Thymus (tissue), 11 donors: ENCODE results near the gene RPS6KC1. TPM values are rescaled to one million over a fixed set of nuclear protein-coding genes. Genes with fewer than 3 reads are reported as not detected.
A peak's percentile ranks its signal among the peaks of the same experiment; 100 is the strongest.

ENCODE experiments used
- DNase-seq, 9 donors: peaks; one replicate each; pipeline ENCODE4 v3.0.0-alpha.2; 2013; ENCODE audit warnings: low spot score in 9 of 9, low read depth in 6 of 9, missing footprints in 1 of 9
- H3K27ac ChIP-seq, 2 donors: one replicate each; pipeline ENCODE4 v1.5.1; 2013; ENCODE audit warnings: control low read depth in 1 of 2, low read depth in 1 of 2, low read length in 1 of 2, mild to moderate bottlenecking in 1 of 2, moderate library complexity in 1 of 2
- H3K27me3 ChIP-seq, 2 donors: one replicate each; pipeline ENCODE4 v1.5.1; 2013; ENCODE audit warnings: low read length in 1 of 2; ENCODE audit not compliant: control insufficient read depth in 2 of 2, insufficient read depth in 1 of 2
- H3K36me3 ChIP-seq, 2 donors: one replicate each; pipeline ENCODE4 v1.5.1; 2013; ENCODE audit warnings: low read length in 1 of 2, mild to moderate bottlenecking in 1 of 2, moderate library complexity in 1 of 2; ENCODE audit not compliant: control insufficient read depth in 2 of 2, insufficient read depth in 2 of 2
- H3K4me1 ChIP-seq, 2 donors: one replicate each; pipeline ENCODE4 v1.5.1; 2013; ENCODE audit warnings: low read length in 2 of 2; ENCODE audit not compliant: control insufficient read depth in 2 of 2, insufficient read depth in 2 of 2
- H3K4me3 ChIP-seq, 2 donors: one replicate each; pipeline ENCODE4 v1.5.1; 2013; ENCODE audit warnings: low read length in 2 of 2, control low read depth in 1 of 2, mild to moderate bottlenecking in 1 of 2
- H3K9me3 ChIP-seq, 2 donors: one replicate each; pipeline ENCODE4 v1.5.1; 2013; ENCODE audit warnings: low read length in 1 of 2, mild to moderate bottlenecking in 1 of 2; ENCODE audit not compliant: control insufficient read depth in 2 of 2, insufficient read depth in 1 of 2
- WGBS: extraction: QIAGEN DNeasy Blood & Tissue Kit; methylation state at CpG from one replicate; pipeline ENCODE4 v1.1.7; 2013; 5-methylcytosine and 5-hydroxymethylcytosine counted together
- polyA plus RNA-seq: library from polyadenylated mRNA; stranded (reverse); fragments of 200-250 nt; gene quantifications from one replicate; pipeline ENCODE4 v1.2.3, GENCODE V29; 2013
- total RNA-seq: library from RNA; stranded (reverse); fragments of 120-200 nt; gene quantifications from one replicate; pipeline ENCODE4 v1.2.4, GENCODE V29; 2013
- donor health status: healthy.

Gene RPS6KC1
- total and polyA plus RNA-seq, 2 donors, result 7.2 to 8.8 TPM

DNA sequence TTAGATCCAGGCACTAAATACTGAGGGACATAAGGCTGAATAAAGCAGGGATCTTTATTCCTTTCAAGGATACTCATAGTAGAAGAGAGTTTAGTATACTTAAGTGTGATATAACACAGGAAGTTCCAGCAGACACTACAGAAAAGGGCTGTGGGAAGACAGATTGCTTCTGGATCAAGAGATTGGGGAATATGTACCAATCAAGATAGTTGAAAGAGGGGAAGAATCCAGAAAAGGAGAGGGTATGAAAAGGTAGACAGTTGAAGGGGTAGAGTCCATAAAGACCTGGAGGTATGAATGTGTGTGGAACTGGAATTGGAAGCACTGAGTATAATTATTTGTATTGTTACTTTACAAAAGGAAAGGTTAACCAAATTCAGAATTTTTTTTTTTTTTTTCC is 2.4 kb downstream of the RPS6KC1 start:
- peaks cover 0 to 5% of the 10 kb centered on the region in 2 donors for H3K9me3 ChIP-seq
- H3K27ac ChIP-seq, result no peak overlapping the region
- H3K27me3 ChIP-seq, result peaks cover 0 to 3% of the 10 kb centered on the region in 2 donors
- H3K36me3 ChIP-seq, result no peaks in the 10 kb centered on the region
- no peak for DNase-seq
- H3K4me3 ChIP-seq, result no peak overlapping the region
- H3K4me1 ChIP-seq, result peaks cover 6 to 12% of the 10 kb centered on the region in 2 donors

DNA sequence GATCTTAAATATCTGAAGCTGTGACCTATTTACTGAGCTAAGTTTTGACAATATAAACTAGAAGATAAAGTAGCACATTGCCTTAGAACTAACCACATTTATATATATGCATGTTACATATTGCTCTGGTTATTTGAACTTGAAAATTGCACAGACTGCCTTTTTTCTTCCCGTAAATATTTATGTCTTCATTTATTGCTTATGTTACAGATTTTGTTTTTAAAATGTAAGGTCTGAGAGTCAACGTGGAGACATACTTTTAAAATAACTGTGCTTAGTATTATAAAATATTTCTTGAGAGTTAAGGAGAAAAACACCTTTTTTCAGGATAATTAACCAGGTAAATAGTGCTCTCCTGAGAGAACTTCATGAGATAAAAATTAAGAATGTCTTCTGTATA is 3.1 kb downstream of the RPS6KC1 start:
- Histone ChIP-seq H3K9me3 (peaks cover 0 to 5% of the 10 kb centered on the region in 2 donors), H3K4me3 (no peak overlapping the region), H3K27ac (no peak overlapping the region), H3K27me3 (peaks cover 0 to 2% of the 10 kb centered on the region in 2 donors), H3K4me1 (peaks cover 6 to 12% of the 10 kb centered on the region in 2 donors), H3K36me3 (no peaks in the 10 kb centered on the region)
- no peak for DNase-seq
- 97% methylated on average over 2 of the region's 2 CpGs for WGBS

DNA sequence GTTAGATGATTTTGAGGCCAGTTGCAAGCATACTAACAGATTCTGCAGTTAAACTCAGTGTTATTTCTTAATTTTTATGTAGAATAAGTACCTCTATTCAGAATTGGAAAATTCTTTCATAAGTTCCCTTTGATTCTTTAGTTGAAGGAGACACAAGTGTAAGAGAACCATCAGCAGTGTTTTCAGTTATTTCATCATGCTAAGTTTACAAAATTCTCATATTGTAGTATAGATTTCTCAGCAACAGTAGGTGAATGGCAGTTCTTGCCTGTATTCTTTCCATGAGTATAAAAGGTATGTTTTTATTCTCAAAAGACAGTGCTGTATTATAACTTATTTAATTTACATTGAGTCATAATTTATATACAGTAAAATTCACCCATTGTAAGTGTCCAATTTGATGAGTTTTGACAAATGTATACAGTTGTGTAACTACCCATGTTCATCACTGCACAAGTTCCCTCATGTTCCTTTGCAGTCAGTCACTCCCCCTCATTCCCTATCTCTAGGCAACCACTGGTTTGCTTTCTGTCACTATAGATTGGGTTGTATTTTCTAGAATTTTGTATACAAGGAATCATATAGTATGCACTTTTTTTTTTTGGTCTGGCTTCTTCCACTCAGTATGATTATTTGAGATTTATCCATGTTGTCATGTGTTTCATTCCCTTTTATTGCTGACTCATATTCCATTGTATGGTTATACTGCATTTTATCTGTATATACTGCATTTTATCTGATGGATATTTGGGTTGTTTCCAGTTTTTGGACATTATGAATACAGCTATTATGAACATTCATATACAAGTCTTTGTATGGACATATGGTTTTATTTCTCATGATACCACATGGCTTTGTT is 3.9 kb downstream of the RPS6KC1 start:
- Histone ChIP-seq H3K27me3 (no peaks in the 10 kb centered on the region), H3K27ac (no peak overlapping the region), H3K4me3 (no peak overlapping the region), H3K4me1 (peaks cover 6 to 12% of the 10 kb centered on the region in 2 donors), H3K36me3 (no peaks in the 10 kb centered on the region), H3K9me3 (peaks cover 0 to 5% of the 10 kb centered on the region in 2 donors)
- no peak for DNase-seq

DNA sequence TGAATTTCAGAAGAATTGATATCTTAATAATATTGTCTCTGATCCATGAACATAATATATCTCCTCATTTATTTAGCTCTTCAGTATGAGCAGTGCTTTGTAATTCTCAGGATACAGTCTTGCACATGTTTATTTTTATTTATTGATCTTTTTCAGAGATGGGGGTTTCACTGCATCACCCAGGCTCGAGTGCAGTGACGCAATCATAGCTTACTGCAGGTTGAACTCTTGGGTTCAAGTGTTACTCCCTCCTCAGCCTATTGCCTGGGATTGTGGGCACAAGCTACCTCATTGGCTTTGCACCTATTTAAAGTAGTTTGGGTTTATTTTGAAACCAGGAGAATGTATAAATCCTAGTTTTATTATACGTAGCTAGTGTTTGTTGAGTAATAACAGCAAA is 4.7 kb downstream of the RPS6KC1 start:
- 95% methylated on average over 3 of the region's 3 CpGs for WGBS
- peaks cover 5 to 9% of the 10 kb centered on the region in 2 donors for H3K4me1 ChIP-seq

DNA sequence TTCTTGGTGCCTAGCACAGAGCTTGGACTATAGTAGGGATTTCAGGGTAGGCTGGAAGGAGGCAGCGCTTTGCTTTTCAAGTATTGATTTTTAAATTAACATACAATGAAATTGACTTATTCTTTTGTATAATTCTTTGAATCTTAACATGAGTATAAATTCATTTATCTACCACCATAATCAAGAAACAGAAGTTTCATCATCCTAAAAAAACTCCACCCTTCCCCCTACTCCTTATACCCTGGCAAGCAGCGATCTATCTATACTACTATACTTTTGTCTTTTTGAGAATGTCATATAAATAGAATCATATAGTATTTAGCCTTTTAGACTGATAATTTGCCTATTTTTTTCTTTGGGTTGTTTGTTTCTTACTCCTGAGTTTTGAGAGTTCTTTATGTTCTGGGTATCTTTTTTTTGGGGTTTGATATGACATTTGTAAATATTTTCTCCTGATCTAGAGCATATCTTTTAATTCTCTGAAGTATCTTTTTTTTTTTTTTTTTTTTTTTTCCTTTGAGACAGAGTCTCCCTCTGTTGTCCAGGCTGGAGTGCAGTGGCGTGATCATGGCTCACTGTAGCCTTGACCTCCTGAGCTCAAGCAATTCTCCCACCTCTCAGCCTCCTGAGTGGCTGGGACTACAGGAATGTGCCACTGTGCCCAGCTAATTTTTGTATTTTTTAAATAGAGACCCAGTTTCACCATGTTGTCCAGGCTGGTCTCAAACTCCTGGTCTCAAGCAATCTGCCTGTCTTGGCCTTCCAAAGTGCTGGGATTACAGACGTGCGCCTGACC is 6.4 kb downstream of the RPS6KC1 start:
- DNase-seq, result no peak
- 97% methylated on average over 5 of the region's 5 CpGs for WGBS
- no peak overlapping the region for H3K4me3 ChIP-seq

More for the DNA sequence above, 4.7 kb downstream of the RPS6KC1 start:
- no peak for DNase-seq
- no peaks in the 10 kb centered on the region for H3K36me3 ChIP-seq
- H3K27ac ChIP-seq, result no peak overlapping the region
- H3K9me3 ChIP-seq, result peaks cover 0 to 2% of the 10 kb centered on the region in 2 donors
- H3K27me3 ChIP-seq, result no peaks in the 10 kb centered on the region
- H3K4me3 ChIP-seq, result no peak overlapping the region

DNA sequence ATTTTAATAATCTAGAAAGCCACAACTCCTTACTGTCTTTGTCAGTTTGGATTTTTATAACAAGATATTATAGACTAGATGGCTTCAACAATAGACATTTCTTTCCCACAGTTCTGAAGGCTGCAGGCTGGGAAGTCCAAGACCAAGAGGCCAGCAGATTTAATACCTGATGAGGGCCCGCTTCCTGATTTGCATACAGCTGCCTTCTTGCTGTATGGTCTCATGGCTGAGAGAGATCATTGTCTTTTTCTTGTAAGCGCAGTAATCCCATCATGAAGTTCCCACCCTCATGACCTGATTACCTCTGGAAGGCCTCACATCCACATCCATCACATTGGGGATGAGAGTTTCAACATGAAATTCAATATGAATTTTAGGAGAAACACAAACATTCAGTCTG is 9.8 kb downstream of the RPS6KC1 start:
- WGBS, result 98% methylated on average over 2 of the region's 2 CpGs
- H3K27me3 ChIP-seq, result no peaks in the 10 kb centered on the region

More for the DNA sequence above, 6.4 kb downstream of the RPS6KC1 start:
- H3K27ac ChIP-seq, result no peak overlapping the region
- no peaks in the 10 kb centered on the region for H3K27me3 ChIP-seq
- no peaks in the 10 kb centered on the region for H3K9me3 ChIP-seq
- H3K4me1 ChIP-seq, result peaks cover 0 to 3% of the 10 kb centered on the region in 2 donors
- H3K36me3 ChIP-seq, result no peaks in the 10 kb centered on the region

DNA sequence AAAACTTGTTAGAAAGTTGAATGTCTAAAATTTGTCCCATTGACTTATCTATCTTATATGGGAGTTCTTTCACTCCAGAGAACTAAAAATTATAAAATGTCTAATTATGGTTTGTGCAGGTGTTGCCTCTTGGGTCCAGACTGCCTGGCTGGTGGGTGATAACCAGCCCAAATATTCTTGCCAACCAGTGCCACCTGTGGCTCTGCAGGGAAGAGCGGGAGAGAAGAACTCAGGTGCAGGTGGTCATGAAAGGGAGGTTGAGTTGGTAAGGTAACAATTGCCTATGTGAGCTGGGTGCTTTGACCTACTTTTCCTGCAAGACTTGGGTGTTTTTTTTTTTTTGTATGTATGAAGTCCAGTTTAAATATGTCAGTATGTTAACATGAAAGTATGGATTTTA is 10.2 kb downstream of the RPS6KC1 start:
- DNase-seq, result peak in 3 of 9 donors; percentile 9 to 34 (median 9)
- no peak overlapping the region for H3K4me3 ChIP-seq
- 88% methylated on average over 1 of the region's 1 CpG for WGBS

More for the DNA sequence above, 9.8 kb downstream of the RPS6KC1 start:
- H3K4me3 ChIP-seq, result no peak overlapping the region
- H3K27ac ChIP-seq, result no peak overlapping the region
- peaks cover 0 to 3% of the 10 kb centered on the region in 2 donors for H3K4me1 ChIP-seq
- no peaks in the 10 kb centered on the region for H3K9me3 ChIP-seq
- DNase-seq, result no peak
- no peaks in the 10 kb centered on the region for H3K36me3 ChIP-seq

DNA sequence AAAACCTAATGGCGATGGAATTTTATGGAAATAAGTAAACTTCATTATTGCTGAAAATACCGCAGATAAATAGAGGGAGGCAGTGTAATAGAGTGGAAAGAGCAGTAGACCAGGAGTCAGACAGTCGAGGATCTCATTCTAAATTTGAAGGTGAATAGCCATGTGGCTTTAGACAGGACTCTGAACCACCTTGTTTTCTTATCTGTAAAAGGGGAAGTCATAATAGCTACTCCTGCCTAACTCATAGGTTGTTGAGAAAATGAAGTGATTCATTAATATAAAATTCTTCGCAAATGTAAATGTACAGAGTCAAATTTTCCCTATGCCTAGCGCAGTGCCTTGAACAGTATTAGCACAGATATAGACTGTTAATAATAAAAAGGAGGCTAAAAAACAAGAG is 14.8 kb downstream of the RPS6KC1 start:
- WGBS, result 92% methylated on average over 5 of the region's 5 CpGs
- no peaks in the 10 kb centered on the region for H3K9me3 ChIP-seq
- H3K4me1 ChIP-seq, result peaks cover 0 to 3% of the 10 kb centered on the region in 2 donors
- H3K4me3 ChIP-seq, result no peak overlapping the region
- no peak for DNase-seq
- no peaks in the 10 kb centered on the region for H3K36me3 ChIP-seq
- H3K27ac ChIP-seq, result no peak overlapping the region
- no peaks in the 10 kb centered on the region for H3K27me3 ChIP-seq

More for the DNA sequence above, 10.2 kb downstream of the RPS6KC1 start:
- Histone ChIP-seq H3K4me1 (peaks cover 0 to 3% of the 10 kb centered on the region in 2 donors), H3K36me3 (no peaks in the 10 kb centered on the region), H3K27me3 (no peaks in the 10 kb centered on the region), H3K27ac (no peak overlapping the region), H3K9me3 (no peaks in the 10 kb centered on the region)

DNA sequence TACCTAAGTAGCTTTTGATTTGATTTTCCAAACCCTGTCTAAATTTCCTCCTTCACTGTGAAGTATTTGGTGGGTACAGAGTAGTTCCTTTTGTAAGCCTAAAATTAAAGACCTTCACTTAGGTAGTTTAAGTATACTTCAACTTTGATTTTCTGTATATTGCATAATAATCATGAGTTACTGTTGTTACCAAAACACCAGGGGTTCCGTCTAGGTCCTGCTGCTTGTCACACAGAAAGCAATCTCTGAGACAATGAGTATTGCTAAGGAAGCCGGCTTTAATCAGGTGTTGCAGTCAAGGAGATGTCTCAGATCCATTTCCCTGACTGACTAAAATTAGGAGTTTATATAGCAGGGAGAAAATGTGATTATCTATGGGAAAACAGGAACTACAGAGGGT is 15.3 kb downstream of the RPS6KC1 start:
- H3K9me3 ChIP-seq, result no peaks in the 10 kb centered on the region
- H3K4me1 ChIP-seq, result peaks cover 0 to under 1% of the 10 kb centered on the region in 2 donors
- H3K36me3 ChIP-seq, result no peaks in the 10 kb centered on the region
- H3K4me3 ChIP-seq, result no peak overlapping the region
- WGBS, result 96% methylated on average over 2 of the region's 2 CpGs
- H3K27ac ChIP-seq, result no peak overlapping the region
- no peaks in the 10 kb centered on the region for H3K27me3 ChIP-seq
- DNase-seq, result no peak
